NK-92 (cell line): ENCODE measurements around the gene SLC16A9.
"Not testable (repeated sequence)": the region's sequence is repeated elsewhere in the genome, so short reads cannot be mapped to it uniquely, and the experiment has no call there.

Experiments
- DNase-seq: peaks from one replicate; lab custom pipeline; 2025; ENCODE audit not compliant: unreplicated experiment; lab: John Stamatoyannopoulos, UW

Gene SLC16A9

GRCh38 chr10:59677253-59677831 is 32.3 kb downstream of the SLC16A9 start:
- DNase-seq: no peak

GRCh38 chr10:59675812-59676211 is 33.8 kb downstream of the SLC16A9 start:
- DNase-seq: no peak

- no peak for DNase-seq
Measured at GRCh38 chr10:59674215-59674836, 35.3 kb downstream of the SLC16A9 start.

GRCh38 chr10:59672150-59672875 is 37.3 kb downstream of the SLC16A9 start:
- DNase-seq: no peak

GRCh38 chr10:59670269-59670668 is 39.4 kb downstream of the SLC16A9 start:
- no peak for DNase-seq

GRCh38 chr10:59668096-59668495 is 41.6 kb downstream of the SLC16A9 start:
- no peak for DNase-seq

- no peak for DNase-seq
Measured at GRCh38 chr10:59666310-59666709, 43.3 kb downstream of the SLC16A9 start.

GRCh38 chr10:59663213-59663612 is 46.4 kb downstream of the SLC16A9 start:
- not testable (repeated sequence) for DNase-seq

- no peak for DNase-seq
Measured at GRCh38 chr10:59657724-59658123, 51.9 kb downstream of the SLC16A9 start.

GRCh38 chr10:59655309-59655708 is 54.3 kb downstream of the SLC16A9 start:
- DNase-seq: no peak

GRCh38 chr10:59654007-59654406 is 55.6 kb downstream of the SLC16A9 start:
- no peak for DNase-seq

- DNase-seq: no peak
Measured at GRCh38 chr10:59651902-59652301, 57.7 kb downstream of the SLC16A9 start.

- DNase-seq: no peak
Measured at GRCh38 chr10:59649606-59650346, 59.9 kb downstream of the SLC16A9 start.

GRCh38 chr10:59648711-59649201 is 60.9 kb downstream of the SLC16A9 start:
- DNase-seq: no peak

- DNase-seq: no peak
Measured at GRCh38 chr10:59644841-59645240, 64.8 kb downstream of the SLC16A9 start.

GRCh38 chr10:59641688-59642087 is 68.0 kb downstream of the SLC16A9 start:
- not testable (repeated sequence) for DNase-seq

GRCh38 chr10:59635502-59636290 is 74.0 kb downstream of the SLC16A9 start:
- no peak for DNase-seq

- no peak for DNase-seq
Measured at GRCh38 chr10:59634102-59634501, 75.5 kb downstream of the SLC16A9 start.

GRCh38 chr10:59633063-59633462 is 76.6 kb downstream of the SLC16A9 start:
- DNase-seq: no peak

GRCh38 chr10:59631882-59632807 is 77.5 kb downstream of the SLC16A9 start:
- DNase-seq: no peak
